Liver (tissue), 3 donors: Measurements from ENCODE around the gene UACA.

Source experiments
- ATF3 ChIP-seq: IDR thresholded peaks from 2 replicates; pipeline ENCODE4 v1.6.1; 2016; ENCODE audit warnings: antibody characterized with exemption
- CTCF ChIP-seq: fragments of 150-350 bp; IDR thresholded peaks from 2 replicates; pipeline ENCODE4 v1.5.1; 2017; ENCODE audit warnings: improper control_type of control experiment, low read depth, low read length; ENCODE audit not compliant: missing input control
- FOXA1 ChIP-seq: IDR thresholded peaks from 2 replicates; pipeline ENCODE4 v1.6.1; 2016; ENCODE audit warnings: antibody characterized with exemption
- FOXA2 ChIP-seq: IDR thresholded peaks from 2 replicates; pipeline ENCODE4 v1.6.1; 2016; ENCODE audit warnings: antibody characterized with exemption
- HNF4G ChIP-seq: IDR thresholded peaks from 2 replicates; pipeline ENCODE4 v1.6.1; 2016; ENCODE audit warnings: antibody characterized with exemption
- MAX ChIP-seq: IDR thresholded peaks from 2 replicates; pipeline ENCODE4 v1.6.1; 2016; ENCODE audit warnings: antibody characterized with exemption
- NR2F2 ChIP-seq: IDR thresholded peaks from 2 replicates; pipeline ENCODE4 v1.6.1; 2016; ENCODE audit warnings: antibody characterized with exemption
- REST ChIP-seq: IDR thresholded peaks from 2 replicates; pipeline ENCODE4 v1.6.1; 2016; ENCODE audit warnings: antibody characterized with exemption, mild to moderate bottlenecking
- SP1 ChIP-seq: IDR thresholded peaks from 2 replicates; pipeline ENCODE4 v1.6.1; 2018; ENCODE audit warnings: antibody characterized with exemption, mild to moderate bottlenecking
- TAF1 ChIP-seq: conservative IDR thresholded peaks from 2 replicates; pipeline ENCODE4 v1.6.1; 2016; ENCODE audit warnings: antibody characterized with exemption, mild to moderate bottlenecking
- YY1 ChIP-seq: IDR thresholded peaks from 2 replicates; pipeline ENCODE4 v1.6.1; 2016; ENCODE audit warnings: antibody characterized with exemption, mild to moderate bottlenecking
- ZBTB33 ChIP-seq: IDR thresholded peaks from 2 replicates; pipeline ENCODE4 v1.6.1; 2016; ENCODE audit warnings: antibody characterized with exemption
- donor health status: healthy.
- donor health status: healthy.

- no peak for TF ChIP-seq TAF1
- no peak for TF ChIP-seq CTCF
- TF ChIP-seq NR2F2: peak; percentile 44
- TF ChIP-seq MAX: no peak
- no peak for TF ChIP-seq FOXA1
- no peak for TF ChIP-seq FOXA2
- TF ChIP-seq ZBTB33: no peak
- TF ChIP-seq YY1: no peak
- no peak for TF ChIP-seq ATF3
- TF ChIP-seq SP1: peak; percentile 16
- no peak for TF ChIP-seq HNF4G
- no peak for TF ChIP-seq REST
Measured at GRCh38 chr15:70714015-70714414, 49.3 kb downstream of the UACA start.
